HEK293 (cell line): ENCODE measurements around the gene CTBP2.

Experiments used
- GLI2 ChIP-seq: fragments of 450-650 bp; formaldehyde crosslinking; IDR thresholded peaks from 2 replicates; pipeline ENCODE4; 2017; ENCODE audit warnings: missing biosample characterization, missing genetic modification characterization, low read depth, borderline replicate concordance
- ZNF335 ChIP-seq: fragments of 450-650 bp; formaldehyde crosslinking; conservative IDR thresholded peaks from 2 replicates; pipeline ENCODE4 v1.5.1; 2016; ENCODE audit warnings: missing biosample characterization, missing genetic modification characterization
- TF ChIP-seq, protein P1 (sequence below): fragments of 450-650 bp; formaldehyde crosslinking; IDR thresholded peaks from 2 replicates; pipeline ENCODE4 v1.5.1; 2016; ENCODE audit warnings: missing biosample characterization, missing genetic modification characterization
- TF ChIP-seq, protein P2 (sequence below): fragments of 450-650 bp; formaldehyde crosslinking; optimal IDR thresholded peaks from 2 replicates; pipeline ENCODE3; 2016; ENCODE audit warnings: missing biosample characterization, mild to moderate bottlenecking, missing genetic modification characterization
- TF ChIP-seq, protein P3 (sequence below): fragments of 450-650 bp; formaldehyde crosslinking; IDR thresholded peaks from 2 replicates; pipeline ENCODE4 v1.5.1; 2016; ENCODE audit warnings: missing biosample characterization, missing genetic modification characterization
- TF ChIP-seq, protein P4 (sequence below): fragments of 450-650 bp; formaldehyde crosslinking; IDR thresholded peaks from 2 replicates; pipeline ENCODE4 v1.5.1; 2016; ENCODE audit warnings: missing biosample characterization, missing genetic modification characterization
- TF ChIP-seq, protein P5 (sequence below): fragments of 450-650 bp; formaldehyde crosslinking; IDR thresholded peaks from 2 replicates; pipeline ENCODE4 v1.5.1; 2016; ENCODE audit warnings: missing biosample characterization, missing genetic modification characterization
- TF ChIP-seq, protein P6 (sequence below): fragments of 450-650 bp; formaldehyde crosslinking; IDR thresholded peaks from 2 replicates; pipeline ENCODE4 v1.5.1; 2016; ENCODE audit warnings: missing biosample characterization, missing genetic modification characterization

DNA sequence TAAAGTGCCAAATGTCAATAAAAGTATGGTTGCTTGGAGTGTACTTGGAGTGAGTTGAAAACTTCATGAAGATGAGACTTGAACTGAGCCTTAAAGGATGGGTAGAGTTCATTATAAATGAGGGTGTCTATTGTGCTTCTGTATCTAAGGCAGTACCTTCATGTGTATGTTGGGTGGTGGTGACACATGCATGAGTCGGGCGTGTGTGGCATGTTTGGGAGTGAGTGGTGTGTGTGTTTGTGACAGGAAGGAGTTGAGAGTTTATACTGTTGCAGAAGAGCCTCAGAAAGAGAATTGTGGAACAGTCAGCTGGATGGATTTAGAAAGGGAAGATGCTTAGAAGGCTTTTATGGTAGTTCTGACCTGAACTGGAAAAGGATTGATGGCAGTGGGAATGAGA is 224.4 kb downstream of the CTBP2 start:
- TF ChIP-seq, protein P1, sequence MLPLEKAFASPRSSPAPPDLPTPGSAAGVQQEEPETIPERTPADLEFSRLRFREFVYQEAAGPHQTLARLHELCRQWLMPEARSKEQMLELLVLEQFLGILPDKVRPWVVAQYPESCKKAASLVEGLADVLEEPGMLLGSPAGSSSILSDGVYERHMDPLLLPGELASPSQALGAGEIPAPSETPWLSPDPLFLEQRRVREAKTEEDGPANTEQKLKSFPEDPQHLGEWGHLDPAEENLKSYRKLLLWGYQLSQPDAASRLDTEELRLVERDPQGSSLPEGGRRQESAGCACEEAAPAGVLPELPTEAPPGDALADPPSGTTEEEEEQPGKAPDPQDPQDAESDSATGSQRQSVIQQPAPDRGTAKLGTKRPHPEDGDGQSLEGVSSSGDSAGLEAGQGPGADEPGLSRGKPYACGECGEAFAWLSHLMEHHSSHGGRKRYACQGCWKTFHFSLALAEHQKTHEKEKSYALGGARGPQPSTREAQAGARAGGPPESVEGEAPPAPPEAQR (tag by site-specific recombination), result no peak
- TF ChIP-seq, protein P2, sequence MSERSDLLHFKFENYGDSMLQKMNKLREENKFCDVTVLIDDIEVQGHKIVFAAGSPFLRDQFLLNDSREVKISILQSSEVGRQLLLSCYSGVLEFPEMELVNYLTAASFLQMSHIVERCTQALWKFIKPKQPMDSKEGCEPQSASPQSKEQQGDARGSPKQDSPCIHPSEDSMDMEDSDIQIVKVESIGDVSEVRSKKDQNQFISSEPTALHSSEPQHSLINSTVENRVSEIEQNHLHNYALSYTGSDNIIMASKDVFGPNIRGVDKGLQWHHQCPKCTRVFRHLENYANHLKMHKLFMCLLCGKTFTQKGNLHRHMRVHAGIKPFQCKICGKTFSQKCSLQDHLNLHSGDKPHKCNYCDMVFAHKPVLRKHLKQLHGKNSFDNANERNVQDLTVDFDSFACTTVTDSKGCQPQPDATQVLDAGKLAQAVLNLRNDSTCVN (tag by site-specific recombination), result no peak
- TF ChIP-seq, protein P3, sequence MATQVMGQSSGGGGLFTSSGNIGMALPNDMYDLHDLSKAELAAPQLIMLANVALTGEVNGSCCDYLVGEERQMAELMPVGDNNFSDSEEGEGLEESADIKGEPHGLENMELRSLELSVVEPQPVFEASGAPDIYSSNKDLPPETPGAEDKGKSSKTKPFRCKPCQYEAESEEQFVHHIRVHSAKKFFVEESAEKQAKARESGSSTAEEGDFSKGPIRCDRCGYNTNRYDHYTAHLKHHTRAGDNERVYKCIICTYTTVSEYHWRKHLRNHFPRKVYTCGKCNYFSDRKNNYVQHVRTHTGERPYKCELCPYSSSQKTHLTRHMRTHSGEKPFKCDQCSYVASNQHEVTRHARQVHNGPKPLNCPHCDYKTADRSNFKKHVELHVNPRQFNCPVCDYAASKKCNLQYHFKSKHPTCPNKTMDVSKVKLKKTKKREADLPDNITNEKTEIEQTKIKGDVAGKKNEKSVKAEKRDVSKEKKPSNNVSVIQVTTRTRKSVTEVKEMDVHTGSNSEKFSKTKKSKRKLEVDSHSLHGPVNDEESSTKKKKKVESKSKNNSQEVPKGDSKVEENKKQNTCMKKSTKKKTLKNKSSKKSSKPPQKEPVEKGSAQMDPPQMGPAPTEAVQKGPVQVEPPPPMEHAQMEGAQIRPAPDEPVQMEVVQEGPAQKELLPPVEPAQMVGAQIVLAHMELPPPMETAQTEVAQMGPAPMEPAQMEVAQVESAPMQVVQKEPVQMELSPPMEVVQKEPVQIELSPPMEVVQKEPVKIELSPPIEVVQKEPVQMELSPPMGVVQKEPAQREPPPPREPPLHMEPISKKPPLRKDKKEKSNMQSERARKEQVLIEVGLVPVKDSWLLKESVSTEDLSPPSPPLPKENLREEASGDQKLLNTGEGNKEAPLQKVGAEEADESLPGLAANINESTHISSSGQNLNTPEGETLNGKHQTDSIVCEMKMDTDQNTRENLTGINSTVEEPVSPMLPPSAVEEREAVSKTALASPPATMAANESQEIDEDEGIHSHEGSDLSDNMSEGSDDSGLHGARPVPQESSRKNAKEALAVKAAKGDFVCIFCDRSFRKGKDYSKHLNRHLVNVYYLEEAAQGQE, result no peak
- TF ChIP-seq, protein P4, sequence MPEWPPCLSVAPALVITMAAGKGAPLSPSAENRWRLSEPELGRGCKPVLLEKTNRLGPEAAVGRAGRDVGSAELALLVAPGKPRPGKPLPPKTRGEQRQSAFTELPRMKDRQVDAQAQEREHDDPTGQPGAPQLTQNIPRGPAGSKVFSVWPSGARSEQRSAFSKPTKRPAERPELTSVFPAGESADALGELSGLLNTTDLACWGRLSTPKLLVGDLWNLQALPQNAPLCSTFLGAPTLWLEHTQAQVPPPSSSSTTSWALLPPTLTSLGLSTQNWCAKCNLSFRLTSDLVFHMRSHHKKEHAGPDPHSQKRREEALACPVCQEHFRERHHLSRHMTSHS, result no peak
- TF ChIP-seq ZNF335 (tag by site-specific recombination) (no peak), GLI2 (tag by site-specific recombination) (no peak)
- TF ChIP-seq, protein P5, sequence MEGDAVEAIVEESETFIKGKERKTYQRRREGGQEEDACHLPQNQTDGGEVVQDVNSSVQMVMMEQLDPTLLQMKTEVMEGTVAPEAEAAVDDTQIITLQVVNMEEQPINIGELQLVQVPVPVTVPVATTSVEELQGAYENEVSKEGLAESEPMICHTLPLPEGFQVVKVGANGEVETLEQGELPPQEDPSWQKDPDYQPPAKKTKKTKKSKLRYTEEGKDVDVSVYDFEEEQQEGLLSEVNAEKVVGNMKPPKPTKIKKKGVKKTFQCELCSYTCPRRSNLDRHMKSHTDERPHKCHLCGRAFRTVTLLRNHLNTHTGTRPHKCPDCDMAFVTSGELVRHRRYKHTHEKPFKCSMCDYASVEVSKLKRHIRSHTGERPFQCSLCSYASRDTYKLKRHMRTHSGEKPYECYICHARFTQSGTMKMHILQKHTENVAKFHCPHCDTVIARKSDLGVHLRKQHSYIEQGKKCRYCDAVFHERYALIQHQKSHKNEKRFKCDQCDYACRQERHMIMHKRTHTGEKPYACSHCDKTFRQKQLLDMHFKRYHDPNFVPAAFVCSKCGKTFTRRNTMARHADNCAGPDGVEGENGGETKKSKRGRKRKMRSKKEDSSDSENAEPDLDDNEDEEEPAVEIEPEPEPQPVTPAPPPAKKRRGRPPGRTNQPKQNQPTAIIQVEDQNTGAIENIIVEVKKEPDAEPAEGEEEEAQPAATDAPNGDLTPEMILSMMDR, result no peak
- TF ChIP-seq, protein P6, sequence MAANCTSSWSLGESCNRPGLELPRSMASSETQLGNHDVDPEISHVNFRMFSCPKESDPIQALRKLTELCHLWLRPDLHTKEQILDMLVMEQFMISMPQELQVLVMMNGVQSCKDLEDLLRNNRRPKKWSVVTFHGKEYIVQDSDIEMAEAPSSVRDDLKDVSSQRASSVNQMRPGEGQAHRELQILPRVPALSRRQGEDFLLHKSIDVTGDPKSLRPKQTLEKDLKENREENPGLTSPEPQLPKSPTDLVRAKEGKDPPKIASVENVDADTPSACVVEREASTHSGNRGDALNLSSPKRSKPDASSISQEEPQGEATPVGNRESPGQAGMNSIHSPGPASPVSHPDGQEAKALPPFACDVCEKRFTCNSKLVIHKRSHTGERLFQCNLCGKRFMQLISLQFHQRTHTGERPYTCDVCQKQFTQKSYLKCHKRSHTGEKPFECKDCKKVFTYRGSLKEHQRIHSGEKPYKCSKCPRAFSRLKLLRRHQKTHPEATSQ (tag by site-specific recombination), result no peak
